Mammary epithelial cell (primary cell): ENCODE results near the gene MUC12.

Experiments
- CTCF ChIP-seq, 2 donors: IDR thresholded peaks in 1 of 2; conservative IDR thresholded peaks in 1 of 2; 2 replicates each; pipeline ENCODE4 v1.5.1; 2011 to 2012; ENCODE audit warnings: inconsistent platforms in 2 of 2, low read length in 2 of 2, mild to moderate bottlenecking in 2 of 2, control low read depth in 1 of 2, low read depth in 1 of 2; ENCODE audit not compliant: insufficient read depth in 1 of 2; ENCODE audit errors: extremely low read depth in 1 of 2
- EZH2 ChIP-seq: IDR thresholded peaks from 2 replicates; pipeline ENCODE4 v1.6.1; 2012; ENCODE audit warnings: low read length, inconsistent platforms, borderline replicate concordance

GRCh38 chr7:101066141-101066832 is 96.9 kb downstream of the MUC12 start:
- no peak for TF ChIP-seq CTCF (conservative IDR thresholded peaks at IDR 0.05 in 1 of 2, IDR thresholded peaks at IDR 0.05 in 1 of 2; ENCODE audit: extremely low read depth in 1 of 2, insufficient read depth in 1 of 2, low read depth in 1 of 2, low read length in 2 of 2)
- no peak for TF ChIP-seq EZH2
